Panc1 (cell line): Measurements from ENCODE around the gene DENND5B. TPM values are rescaled to one million over a fixed set of nuclear protein-coding genes. Genes with fewer than 3 reads are reported as not detected.

Source experiments
- ATAC-seq: fragments of 200-7000 bp; cut with Tn5 transposase; 2 replicates; pipeline ENCODE4 v1.9.1; 2020; ENCODE audit warnings: mild to moderate bottlenecking, moderate library complexity
- BruUV-seq: library from RNA; stranded (reverse); fragments of 400-500 nt; replicated peaks from 2 replicates; lab custom pipeline; 2021; lab: Mats Ljungman, UMichigan
- CTCF ChIA-PET: fragments of 300-600 bp; sonication (Branson Sonifier 250); formaldehyde crosslinking; loops from one replicate; lab custom pipeline; 2022; ENCODE audit warnings: antibody characterized with exemption; lab: Charles Lee
- POLR2A ChIA-PET: fragments of 300-600 bp; sonication (Branson Sonifier 250); formaldehyde crosslinking; loops from one replicate; lab custom pipeline; 2022; ENCODE audit warnings: antibody characterized with exemption; lab: Charles Lee
- DNase-seq: peaks from one replicate; pipeline ENCODE4 v3.0.0-alpha.2; 2010; ENCODE audit warnings: low read depth, low spot score
- H3K27ac ChIP-seq: 2 replicates; pipeline ENCODE4 v1.5.1; 2011; ENCODE audit warnings: mild to moderate bottlenecking, low read length, inconsistent platforms
- H3K27me3 ChIP-seq: fragments of 200-500 bp; sonication (Bioruptor generic); 2 replicates; pipeline ENCODE4 v1.6.0; 2014; ENCODE audit warnings: low read length, inconsistent platforms; ENCODE audit not compliant: control insufficient read depth, insufficient read depth
- H3K36me3 ChIP-seq: fragments of 200-500 bp; sonication (Bioruptor generic); 2 replicates; pipeline ENCODE4 v1.5.1; 2014; ENCODE audit warnings: inconsistent platforms, mild to moderate bottlenecking, low read length, moderate library complexity; ENCODE audit not compliant: control insufficient read depth, insufficient read depth
- H3K4me1 ChIP-seq: 2 replicates; pipeline ENCODE4 v1.5.1; 2011; ENCODE audit warnings: inconsistent platforms, mild to moderate bottlenecking, low read length, moderate library complexity; ENCODE audit not compliant: control insufficient read depth, insufficient read depth
- H3K4me3 ChIP-seq, 2 experiments: 2 replicates each; pipeline ENCODE4 v1.5.1; 2011 to 2012; ENCODE audit warnings: low read depth in 2 of 2, low read length in 2 of 2, mild to moderate bottlenecking in 2 of 2, inconsistent platforms in 1 of 2, moderate library complexity in 1 of 2
- H3K9me3 ChIP-seq: fragments of 200-500 bp; sonication (Bioruptor generic); 2 replicates; pipeline ENCODE4 v1.5.1; 2014; ENCODE audit warnings: low read depth, mild to moderate bottlenecking, inconsistent platforms, low read length, moderate library complexity; ENCODE audit not compliant: control insufficient read depth, insufficient read depth
- POLR2AphosphoS5 ChIP-seq: IDR thresholded peaks from 2 replicates; pipeline ENCODE4 v1.6.1; 2012; ENCODE audit warnings: mild to moderate bottlenecking, low read depth, low read length, moderate library complexity
- SIN3A ChIP-seq: IDR thresholded peaks from 2 replicates; pipeline ENCODE4 v1.6.1; 2012; ENCODE audit warnings: low read depth, mild to moderate bottlenecking, low read length, moderate library complexity, borderline replicate concordance; ENCODE audit not compliant: insufficient read depth
- TCF7L2 ChIP-seq: IDR thresholded peaks from 2 replicates; pipeline ENCODE4 v1.6.1; 2011; ENCODE audit warnings: mild to moderate bottlenecking, low read depth, low read length, inconsistent platforms
- in situ Hi-C: cut with HindIII; loops from 2 replicates; pipeline ENCODE4 v1.10.0; 2016; ENCODE audit warnings: low sequenced_read_pairs, low pct_unique_long_range_greater_than_20kb
- intact Hi-C: fragments of 100-400 bp; cut with micrococcal nuclease; formaldehyde crosslinking; loops from one replicate; pipeline ENCODE4 v1.10.0; 2022; ENCODE audit not compliant: unreplicated experiment
- total RNA-seq: library from RNA; stranded (reverse); gene quantifications from one replicate; pipeline ENCODE4 v1.2.1, GENCODE V29; 2021; ENCODE audit not compliant: unreplicated experiment
- TF ChIP-seq, protein P1 (sequence below), 2 experiments: IDR thresholded peaks; 2 replicates each; pipeline ENCODE4 v1.6.1; 2011 to 2012; ENCODE audit warnings: low read depth in 2 of 2, control low read depth in 1 of 2, low read length in 1 of 2, mild to moderate bottlenecking in 1 of 2, moderate library complexity in 1 of 2; ENCODE audit not compliant: insufficient read depth in 1 of 2
- TF ChIP-seq, protein P2 (sequence below): fragments of 450-650 bp; IDR thresholded peaks from 2 replicates; pipeline ENCODE4 v1.5.1; 2017; ENCODE audit warnings: mild to moderate bottlenecking

The DENND5B gene
- total RNA-seq, 1 experiment from 2014 or later, result 36.8 TPM

DNA sequence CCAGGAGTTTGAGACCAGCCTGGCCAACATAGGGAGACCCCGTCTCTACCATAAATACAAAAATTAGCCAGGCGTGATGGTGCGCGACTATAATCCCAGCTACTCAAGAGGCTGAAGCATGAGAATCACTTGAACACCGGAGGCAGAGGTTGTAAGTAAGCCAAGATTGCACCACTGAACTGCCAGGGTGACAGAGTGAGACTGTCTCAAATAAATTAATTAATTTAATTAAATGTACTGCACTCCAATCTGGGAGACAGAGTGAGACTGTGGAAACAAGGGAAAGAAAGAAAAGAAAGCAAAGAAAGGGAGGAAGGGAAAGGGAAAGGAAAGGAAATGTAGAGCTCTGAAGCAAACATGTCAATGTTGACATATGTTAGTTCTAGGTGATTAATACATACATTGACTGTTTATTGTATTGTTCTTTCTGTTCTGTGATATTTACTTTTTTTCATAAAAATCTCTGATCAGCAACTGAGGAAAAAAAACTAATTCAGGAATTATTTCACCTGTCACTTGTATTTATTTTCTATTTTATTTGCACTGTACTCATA lies 99.6 kb downstream of the DENND5B start:
- DNase-seq, result no peak
- ChIA-PET CTCF (interaction anchor here (0.6 kb wide), 1 partner anchor 20 kb away, joined by 5 read pairs; no protein-coding TSS in a partner anchor), POLR2A (interaction anchor here (0.6 kb wide), 2 partner anchors 88 to 648 kb away, joined by 3 to 7 read pairs; no protein-coding TSS in a partner anchor)
- Histone ChIP-seq H3K36me3 (no peaks in the 10 kb centered on the region), H3K4me1 (peaks cover 31% of the 10 kb centered on the region), H3K4me3 (no peak overlapping the region), H3K9me3 (no peaks in the 10 kb centered on the region), H3K27me3 (no peaks in the 10 kb centered on the region), H3K27ac (peak overlapping the region; percentile 79)
- intact Hi-C loops (no loop called here), in situ Hi-C loops (no loop called here)
- TF ChIP-seq TCF7L2 (no peak), POLR2AphosphoS5 (no peak), SIN3A (no peak)
- TF ChIP-seq, protein P1, sequence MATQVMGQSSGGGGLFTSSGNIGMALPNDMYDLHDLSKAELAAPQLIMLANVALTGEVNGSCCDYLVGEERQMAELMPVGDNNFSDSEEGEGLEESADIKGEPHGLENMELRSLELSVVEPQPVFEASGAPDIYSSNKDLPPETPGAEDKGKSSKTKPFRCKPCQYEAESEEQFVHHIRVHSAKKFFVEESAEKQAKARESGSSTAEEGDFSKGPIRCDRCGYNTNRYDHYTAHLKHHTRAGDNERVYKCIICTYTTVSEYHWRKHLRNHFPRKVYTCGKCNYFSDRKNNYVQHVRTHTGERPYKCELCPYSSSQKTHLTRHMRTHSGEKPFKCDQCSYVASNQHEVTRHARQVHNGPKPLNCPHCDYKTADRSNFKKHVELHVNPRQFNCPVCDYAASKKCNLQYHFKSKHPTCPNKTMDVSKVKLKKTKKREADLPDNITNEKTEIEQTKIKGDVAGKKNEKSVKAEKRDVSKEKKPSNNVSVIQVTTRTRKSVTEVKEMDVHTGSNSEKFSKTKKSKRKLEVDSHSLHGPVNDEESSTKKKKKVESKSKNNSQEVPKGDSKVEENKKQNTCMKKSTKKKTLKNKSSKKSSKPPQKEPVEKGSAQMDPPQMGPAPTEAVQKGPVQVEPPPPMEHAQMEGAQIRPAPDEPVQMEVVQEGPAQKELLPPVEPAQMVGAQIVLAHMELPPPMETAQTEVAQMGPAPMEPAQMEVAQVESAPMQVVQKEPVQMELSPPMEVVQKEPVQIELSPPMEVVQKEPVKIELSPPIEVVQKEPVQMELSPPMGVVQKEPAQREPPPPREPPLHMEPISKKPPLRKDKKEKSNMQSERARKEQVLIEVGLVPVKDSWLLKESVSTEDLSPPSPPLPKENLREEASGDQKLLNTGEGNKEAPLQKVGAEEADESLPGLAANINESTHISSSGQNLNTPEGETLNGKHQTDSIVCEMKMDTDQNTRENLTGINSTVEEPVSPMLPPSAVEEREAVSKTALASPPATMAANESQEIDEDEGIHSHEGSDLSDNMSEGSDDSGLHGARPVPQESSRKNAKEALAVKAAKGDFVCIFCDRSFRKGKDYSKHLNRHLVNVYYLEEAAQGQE (IDR thresholded peaks at IDR 0.05; ENCODE audit: insufficient read depth in 1 of 2, low read depth in 2 of 2, low read length in 1 of 2), result no peak
- TF ChIP-seq, protein P2, sequence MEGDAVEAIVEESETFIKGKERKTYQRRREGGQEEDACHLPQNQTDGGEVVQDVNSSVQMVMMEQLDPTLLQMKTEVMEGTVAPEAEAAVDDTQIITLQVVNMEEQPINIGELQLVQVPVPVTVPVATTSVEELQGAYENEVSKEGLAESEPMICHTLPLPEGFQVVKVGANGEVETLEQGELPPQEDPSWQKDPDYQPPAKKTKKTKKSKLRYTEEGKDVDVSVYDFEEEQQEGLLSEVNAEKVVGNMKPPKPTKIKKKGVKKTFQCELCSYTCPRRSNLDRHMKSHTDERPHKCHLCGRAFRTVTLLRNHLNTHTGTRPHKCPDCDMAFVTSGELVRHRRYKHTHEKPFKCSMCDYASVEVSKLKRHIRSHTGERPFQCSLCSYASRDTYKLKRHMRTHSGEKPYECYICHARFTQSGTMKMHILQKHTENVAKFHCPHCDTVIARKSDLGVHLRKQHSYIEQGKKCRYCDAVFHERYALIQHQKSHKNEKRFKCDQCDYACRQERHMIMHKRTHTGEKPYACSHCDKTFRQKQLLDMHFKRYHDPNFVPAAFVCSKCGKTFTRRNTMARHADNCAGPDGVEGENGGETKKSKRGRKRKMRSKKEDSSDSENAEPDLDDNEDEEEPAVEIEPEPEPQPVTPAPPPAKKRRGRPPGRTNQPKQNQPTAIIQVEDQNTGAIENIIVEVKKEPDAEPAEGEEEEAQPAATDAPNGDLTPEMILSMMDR, result no peak
- BruUV-seq, result no TSS peak
- peak; percentile 45 for ATAC-seq

DNA sequence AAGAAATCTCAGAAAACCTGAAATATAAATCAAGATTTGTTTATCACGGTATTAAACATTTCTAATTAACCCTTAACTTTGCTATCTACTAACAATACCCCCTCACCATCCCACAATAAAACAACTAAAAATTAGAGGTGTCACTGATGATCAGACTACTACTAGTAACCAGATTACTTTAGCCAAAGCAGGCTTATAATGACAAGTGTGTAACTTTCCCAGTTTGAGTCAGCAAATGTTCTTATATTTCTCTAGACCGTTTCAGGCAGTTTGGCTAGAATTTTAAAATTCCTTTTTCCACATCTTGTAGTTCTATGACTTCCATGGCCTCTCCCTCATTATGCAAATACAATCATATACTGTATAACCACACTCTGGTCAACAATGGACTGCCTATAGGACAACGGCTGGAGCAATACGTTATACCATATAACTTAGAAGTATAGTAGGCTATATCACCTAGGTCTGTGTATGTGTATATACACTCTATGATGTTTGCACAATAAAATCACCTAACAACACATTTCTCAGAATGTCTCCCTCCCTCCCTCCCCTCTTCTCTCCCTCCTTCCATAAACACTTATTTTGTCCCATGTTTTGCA lies 102.1 kb downstream of the DENND5B start:
- in situ Hi-C loops, result no loop called here

More for the DNA sequence above, 102.1 kb downstream of the DENND5B start:
- TF ChIP-seq TCF7L2 (no peak), POLR2AphosphoS5 (no peak), SIN3A (no peak)
- TF ChIP-seq, protein P1 (IDR thresholded peaks at IDR 0.05; ENCODE audit: insufficient read depth in 1 of 2, low read depth in 2 of 2, low read length in 1 of 2), result no peak
- TF ChIP-seq, protein P2, result no peak
- no peak overlapping the region for H3K4me3 ChIP-seq
- no peak overlapping the region; the same call in 1 of the 2 replicates for H3K27ac ChIP-seq
- ChIA-PET POLR2A (no interaction called here), CTCF (no interaction called here)
- DNase-seq (no peak), ATAC-seq (no peak)
- H3K27me3 ChIP-seq, result no peaks in the 10 kb centered on the region
- intact Hi-C loops, result no loop called here
- H3K36me3 ChIP-seq, result no peaks in the 10 kb centered on the region
- no peaks in the 10 kb centered on the region for H3K9me3 ChIP-seq
- peaks cover 38% of the 10 kb centered on the region for H3K4me1 ChIP-seq
- BruUV-seq, result no TSS peak
